NCI-H146 treated with DMSO at 0.1 percent for 48 hours (cell line): ENCODE measurements around the gene NTRK3.

ENCODE experiments used
- DNase-seq: peaks from one replicate; lab custom pipeline; 2025; ENCODE audit not compliant: unreplicated experiment; lab: John Stamatoyannopoulos, UW

The NTRK3 gene

GRCh38 chr15:87949575-87950223 is 306.8 kb downstream of the NTRK3 start:
- DNase-seq: no peak

GRCh38 chr15:87949151-87949574 is 307.4 kb downstream of the NTRK3 start:
- no peak for DNase-seq

- no peak for DNase-seq
Observed at GRCh38 chr15:87947560-87947959, 309.0 kb downstream of the NTRK3 start.

- DNase-seq: no peak
Observed at GRCh38 chr15:87945246-87945645, 311.3 kb downstream of the NTRK3 start.

DNA sequence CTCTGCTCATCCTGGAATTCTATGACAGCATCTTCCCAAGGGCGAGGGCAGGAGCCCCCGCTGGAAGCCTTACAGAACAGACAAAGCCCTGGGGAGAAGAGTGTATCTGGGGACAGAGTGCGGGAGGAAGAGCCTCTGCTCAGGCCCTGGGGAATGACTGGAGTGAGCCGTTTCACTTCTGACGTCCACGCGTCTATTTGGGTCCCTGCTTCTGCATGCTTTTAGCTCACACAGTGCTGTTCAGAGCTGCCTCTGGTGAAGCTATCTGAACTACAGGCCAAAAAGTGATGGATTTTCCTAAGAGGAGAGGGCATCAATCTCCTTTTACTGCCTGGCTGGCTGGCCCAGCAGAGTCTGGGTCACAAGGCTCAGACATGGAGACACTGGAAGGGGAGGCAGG is 311.8 kb downstream of the NTRK3 start:
- DNase-seq: no peak

GRCh38 chr15:87944050-87944449 is 312.5 kb downstream of the NTRK3 start:
- DNase-seq: no peak

GRCh38 chr15:87943626-87944025 is 312.9 kb downstream of the NTRK3 start:
- no peak for DNase-seq

DNA sequence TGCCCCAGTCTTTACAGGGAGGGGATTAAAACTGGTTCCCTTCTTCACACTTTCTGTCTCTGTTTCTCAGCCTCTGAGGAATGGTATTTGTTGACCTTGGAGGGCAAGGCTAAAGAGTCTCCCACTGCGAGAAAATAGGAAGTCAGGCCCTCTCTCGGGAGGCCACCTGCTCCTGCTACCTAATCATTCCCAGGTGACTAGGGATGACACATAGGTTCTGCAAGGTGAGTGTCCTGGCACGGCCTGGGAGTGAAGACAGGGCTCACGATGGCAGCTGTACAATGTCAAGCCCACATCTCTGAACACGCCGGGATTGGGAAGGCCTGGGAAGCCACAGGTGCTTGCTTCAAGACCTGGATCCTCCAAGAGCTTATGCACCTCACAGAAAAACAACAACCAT is 314.2 kb downstream of the NTRK3 start:
- no peak for DNase-seq

DNA sequence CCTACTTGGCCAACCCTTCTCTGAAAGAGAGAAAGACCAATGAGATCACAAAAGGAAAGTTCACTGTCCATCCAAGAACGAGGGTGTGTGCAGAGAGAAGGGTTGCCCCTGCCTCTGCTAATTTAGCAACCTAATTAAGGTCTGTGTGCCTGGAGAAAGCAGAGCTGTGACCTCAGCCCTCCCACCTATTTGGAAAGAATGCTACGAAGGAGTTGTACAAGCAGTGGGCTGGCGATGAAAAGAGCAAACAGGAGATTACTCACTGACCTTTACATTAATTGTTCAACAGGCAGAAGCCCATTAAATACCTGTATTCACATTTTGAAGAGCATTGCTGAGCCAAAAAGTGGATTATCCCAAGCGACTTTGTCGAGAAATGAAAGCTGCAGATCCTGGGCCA is 314.9 kb downstream of the NTRK3 start:
- DNase-seq: no peak

GRCh38 chr15:87940768-87941167 is 315.8 kb downstream of the NTRK3 start:
- no peak for DNase-seq

GRCh38 chr15:87939848-87940457 is 316.6 kb downstream of the NTRK3 start:
- no peak for DNase-seq

- DNase-seq: no peak
Observed at GRCh38 chr15:87938031-87938430, 318.5 kb downstream of the NTRK3 start.

DNA sequence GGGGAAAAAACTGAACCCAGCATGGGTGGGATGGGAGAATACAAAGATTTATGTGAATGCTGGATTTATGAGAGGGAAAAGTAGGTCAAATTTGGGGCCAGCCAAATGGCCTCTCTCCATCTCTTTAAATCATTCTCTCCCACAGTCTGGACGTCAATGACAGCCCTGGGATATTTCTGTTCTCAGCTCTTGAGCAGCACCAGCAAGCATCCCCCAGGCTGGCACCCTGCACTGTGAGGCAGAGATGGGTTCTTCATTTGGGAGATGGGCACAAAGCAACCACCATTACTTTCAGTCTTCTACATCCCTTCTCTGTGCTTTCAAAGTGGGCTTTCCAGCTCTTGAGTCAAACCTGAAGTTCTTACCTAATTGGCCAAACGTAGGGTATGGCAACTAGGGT is 321.0 kb downstream of the NTRK3 start:
- no peak for DNase-seq

GRCh38 chr15:87931584-87931983 is 325.0 kb downstream of the NTRK3 start:
- no peak for DNase-seq

DNA sequence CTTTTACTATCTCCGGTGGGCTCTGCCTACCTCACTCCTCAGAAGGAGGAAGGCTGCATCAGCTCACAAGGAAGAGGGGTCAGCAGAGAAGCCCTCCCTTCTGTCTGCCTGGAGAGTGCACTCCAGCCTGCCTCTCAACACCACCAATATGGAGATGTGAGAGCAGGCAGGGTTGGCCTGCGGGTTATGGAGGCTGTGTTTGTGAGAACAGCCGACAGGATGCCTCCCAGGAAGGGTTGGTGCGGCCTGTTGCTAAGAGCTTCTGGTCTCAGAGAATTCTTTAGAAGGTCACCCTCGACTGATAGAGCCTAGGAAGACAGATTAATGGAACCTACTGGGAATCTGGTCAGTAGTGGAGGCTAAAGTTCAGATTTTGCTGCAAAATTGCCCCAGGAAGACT is 326.1 kb downstream of the NTRK3 start:
- no peak for DNase-seq

DNA sequence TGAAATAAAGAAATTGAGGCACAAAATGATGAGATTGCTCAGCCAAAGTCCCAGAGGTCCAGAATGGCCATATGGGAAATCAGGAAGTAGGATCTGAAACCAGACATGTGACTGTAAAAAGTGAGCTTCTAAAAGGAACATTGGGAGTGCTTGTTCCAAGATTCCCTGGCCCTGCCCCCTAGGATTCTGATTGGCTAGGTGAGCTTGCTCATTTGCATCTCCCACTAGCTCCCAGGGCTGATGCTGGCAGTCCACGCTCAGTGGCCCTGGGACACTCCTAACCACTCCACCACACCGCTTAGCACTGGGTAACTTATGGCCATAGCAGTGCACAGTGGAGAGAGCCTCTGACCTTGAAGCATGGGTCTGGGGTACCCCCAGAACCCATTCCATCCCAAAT is 326.7 kb downstream of the NTRK3 start:
- no peak for DNase-seq

DNA sequence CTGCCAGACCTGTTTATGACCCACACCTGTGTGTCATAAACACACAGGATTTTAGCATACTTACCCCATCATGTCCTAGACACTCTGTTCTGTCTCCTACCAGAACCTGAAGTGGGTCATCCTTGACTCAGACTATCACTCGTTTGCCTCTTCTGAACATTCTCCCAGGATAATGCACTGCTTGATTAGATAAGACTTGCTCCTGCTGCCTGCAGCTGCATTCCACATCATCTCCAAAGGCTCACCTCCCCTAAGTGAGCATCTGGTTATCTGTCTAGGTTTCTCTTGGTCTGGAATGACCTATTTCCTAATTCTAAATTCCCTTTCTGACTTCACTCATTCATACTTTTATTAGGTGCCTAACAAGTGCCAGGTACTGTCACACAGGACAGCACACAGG is 332.1 kb downstream of the NTRK3 start:
- DNase-seq: no peak

- DNase-seq: no peak
Observed at GRCh38 chr15:87919064-87919463, 337.5 kb downstream of the NTRK3 start.

GRCh38 chr15:87917480-87917879 is 339.1 kb downstream of the NTRK3 start:
- no peak for DNase-seq

DNA sequence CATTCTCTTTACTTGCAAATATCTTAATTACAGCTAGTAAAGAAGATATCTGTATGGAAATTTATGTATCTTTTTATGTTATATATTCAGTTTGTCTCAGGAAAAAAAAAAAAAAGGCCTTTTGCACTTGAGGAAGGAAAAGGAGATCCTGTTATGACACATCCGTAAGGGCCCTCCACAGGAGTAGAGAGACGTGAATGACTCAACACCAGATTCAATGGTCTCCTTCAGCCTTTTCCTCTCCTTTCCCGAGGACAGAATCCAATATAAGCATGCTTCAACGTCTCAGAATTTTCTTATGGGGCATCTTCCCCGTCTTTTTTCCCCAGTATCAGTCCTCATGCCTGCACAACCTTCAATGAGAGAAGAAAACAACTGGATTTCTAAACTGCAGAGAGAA is 340.3 kb downstream of the NTRK3 start:
- DNase-seq: no peak

GRCh38 chr15:87910301-87910700 is 346.2 kb downstream of the NTRK3 start:
- DNase-seq: no peak

GRCh38 chr15:87907676-87908446 is 348.7 kb downstream of the NTRK3 start:
- DNase-seq: no peak
